Measurements from ENCODE around the gene SAP130.

SAP130 gene

DNA sequence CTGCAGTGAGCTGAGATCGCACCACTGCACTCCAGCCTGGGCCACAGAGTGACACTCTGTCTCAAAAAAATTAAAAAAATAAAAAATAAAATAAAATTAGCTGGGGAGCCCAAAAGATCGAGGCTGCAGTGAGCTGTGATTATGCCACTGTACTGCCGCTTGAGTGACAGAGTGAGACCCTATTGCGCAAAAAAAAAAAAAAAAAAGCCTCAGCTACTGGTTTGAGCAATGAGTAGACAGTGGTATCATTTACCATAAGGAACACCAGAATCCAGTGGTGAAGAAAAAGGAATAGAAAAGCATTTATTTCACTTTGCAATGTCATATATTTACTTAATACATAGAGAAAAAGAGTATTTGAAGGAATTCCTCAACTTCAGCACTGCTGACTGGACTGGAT, 3.0 kb downstream of the SAP130 start:
- no peak for DNase-seq

DNA sequence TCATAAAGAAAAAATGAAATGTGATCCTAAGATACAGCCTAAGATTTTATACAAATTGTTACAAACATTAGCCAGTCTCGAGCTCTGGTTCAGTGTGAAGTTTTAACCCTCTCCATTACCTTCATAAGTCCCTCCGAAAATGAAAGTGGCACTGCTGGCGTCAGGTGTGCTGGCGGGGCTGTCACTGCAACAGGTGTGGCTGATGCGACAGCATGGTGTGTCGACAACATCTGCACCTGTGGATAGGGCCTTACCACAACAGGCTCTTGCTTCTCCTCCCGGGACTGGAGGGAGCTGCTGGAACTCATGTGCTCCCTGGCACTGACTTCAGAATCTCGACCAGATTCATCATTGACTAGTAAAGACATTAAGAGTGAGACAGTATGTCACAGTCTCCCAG, 10.3 kb downstream of the SAP130 start:
- no peak for DNase-seq

DNA sequence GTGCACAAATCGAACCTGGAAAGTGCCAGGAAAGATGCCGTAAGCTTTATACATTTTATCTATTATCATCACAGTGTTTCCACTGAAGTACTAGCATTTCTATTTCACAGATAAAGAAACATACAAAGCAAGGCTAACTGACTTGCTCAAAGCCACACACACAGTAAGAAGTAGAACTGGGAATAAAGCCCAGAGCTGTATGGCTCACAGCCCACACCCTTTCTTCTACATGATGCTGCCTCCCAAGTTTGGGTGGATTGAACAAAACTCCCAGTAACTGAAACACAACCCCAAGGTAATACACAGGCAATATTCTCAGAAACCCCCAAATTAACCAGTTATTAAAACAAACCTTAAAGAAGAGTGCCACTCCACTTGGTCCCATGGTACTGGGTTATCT, 11.2 kb downstream of the SAP130 start:
- no peak for DNase-seq

DNA sequence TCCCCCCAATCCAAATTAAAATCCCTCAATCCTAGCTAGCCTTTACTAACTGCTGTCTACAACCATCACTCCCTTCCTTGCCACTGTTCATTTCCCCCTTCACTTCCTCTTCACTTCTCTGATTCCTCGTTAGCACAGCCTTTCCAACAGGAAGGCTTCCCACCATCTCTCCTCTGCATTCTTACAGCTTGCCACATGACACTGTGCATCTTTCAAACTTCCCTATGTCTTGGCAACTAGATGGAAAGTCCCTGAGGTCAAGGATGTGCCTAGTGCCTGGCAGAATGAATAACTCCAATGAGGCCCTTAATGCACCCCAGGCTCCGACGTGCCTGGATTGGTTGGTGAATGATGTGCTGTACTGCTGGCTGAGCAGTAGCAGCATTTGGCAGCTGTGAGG, 15.2 kb downstream of the SAP130 start:
- no peak for DNase-seq

DNA sequence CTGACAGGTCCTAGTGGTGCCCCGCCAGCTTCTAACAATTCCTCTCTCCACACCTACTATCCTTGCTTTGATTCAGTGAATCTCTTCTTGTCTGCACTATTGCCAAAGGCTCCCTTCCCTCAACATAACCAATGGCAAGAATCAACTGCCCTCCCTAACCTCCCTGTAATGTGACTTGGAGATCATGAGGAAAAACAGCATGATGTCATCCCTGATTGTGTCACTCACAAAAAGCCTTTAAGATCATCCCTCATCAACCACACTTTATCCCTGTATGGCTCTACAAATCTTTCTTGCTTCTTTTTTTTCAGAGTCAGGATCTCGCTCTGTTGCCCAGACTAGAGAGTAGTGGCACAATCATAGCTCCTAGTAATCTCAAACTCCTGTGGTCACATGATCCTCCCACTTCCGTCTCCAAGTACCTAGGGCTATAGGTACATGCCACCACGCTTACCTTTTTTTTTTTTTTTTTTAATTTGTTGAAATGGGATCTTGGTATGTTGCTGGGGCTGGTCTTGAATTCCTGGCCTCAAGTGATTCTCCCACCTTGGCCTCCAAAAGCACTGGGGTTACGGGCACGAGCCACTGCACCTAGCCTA, 19.7 kb downstream of the SAP130 start:
- no peak for DNase-seq

DNA sequence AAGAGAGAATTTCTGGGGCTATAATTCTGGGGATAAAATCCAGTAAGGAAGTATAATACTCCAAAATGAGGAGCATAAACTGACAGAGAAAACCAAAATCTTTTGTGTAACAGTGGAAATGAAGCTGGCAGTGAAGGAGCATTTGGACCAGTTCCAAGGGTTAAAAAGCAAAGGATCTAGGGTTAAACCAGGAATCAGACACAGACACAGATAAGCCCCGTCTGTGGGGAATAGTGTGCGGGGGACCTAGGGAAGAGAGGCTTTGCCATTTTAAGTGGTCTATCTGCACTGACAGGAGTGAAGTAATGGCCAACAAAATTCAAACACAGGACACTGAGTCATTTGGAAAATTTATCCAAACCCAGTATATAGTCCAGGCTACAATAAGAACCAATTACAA, 23.4 kb downstream of the SAP130 start:
- no peak for DNase-seq

DNA sequence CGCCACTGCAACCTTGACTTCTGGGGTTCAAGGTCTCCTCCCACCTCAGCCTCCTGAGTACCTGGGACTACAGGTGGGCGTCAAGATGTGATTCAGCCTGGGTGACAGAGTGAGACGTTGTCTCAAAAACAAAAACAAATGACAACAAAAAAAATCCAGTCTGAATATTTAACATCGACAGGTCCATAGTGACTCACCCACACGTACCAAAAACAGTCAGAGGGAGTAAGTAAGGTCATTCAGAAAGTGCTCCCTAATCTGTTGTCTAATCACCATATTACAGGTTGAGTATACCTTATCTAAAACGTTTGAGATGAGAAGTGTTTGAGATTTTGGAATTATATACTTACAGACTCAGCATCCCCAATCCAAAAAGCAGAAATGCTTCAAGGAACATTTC, 24.4 kb downstream of the SAP130 start:
- no peak for DNase-seq

DNA sequence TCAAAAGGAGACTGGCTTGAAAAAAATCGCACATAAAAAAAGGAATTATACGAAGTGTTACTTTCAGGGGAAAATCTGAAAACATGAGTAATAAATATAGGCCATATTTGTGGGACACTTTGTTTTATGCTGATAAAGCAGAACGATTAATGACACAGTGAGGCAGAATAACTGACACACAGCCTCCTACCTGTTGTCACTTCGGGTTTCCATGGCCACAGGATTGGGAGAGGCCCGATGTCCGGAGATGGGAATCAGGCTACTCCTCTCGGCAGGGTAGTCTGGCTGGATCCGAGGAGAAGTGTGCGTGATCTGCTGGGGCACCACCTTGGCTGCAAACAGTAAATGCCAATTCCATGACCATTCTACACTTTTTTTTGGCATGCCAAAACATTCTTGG, 31.7 kb downstream of the SAP130 start:
- DNase-seq: no peak

DNA sequence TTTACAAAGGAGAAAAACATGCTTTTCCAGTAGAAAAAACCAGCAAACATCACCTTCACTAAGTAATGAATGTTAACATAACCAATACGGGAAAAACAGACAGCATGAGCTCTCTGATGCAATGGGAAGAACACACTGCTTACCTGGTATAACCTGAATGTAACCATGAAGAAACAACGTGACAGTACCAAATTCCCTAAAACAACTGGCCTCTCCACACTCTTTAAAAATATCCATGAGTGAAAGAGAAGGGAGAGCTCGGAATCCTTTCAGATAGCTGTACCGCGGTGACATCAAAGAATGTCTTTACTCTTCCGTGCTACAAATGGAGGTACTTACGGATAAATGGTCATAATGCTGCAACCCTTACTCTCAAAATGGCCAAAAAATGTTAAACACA, 32.1 kb downstream of the SAP130 start:
- DNase-seq: no peak

DNA sequence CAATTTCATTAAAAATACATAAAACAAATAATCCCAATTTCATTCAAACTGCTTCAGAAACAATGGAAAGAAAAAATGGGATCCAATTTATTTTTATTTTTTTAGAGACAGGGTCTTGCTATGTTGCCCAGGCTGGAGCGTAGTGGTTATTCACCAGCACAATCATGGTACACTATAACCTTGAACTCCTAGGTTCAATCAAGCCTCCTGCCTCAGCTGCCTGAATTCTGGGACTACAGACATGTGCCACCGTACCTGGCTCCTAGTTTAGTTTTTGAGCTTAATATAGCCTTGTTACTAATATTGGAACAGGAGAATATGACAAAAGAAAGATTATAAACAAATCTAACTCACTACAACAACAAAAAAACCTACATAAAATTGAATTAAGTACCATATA, 34.2 kb downstream of the SAP130 start:
- DNase-seq: no peak

DNA sequence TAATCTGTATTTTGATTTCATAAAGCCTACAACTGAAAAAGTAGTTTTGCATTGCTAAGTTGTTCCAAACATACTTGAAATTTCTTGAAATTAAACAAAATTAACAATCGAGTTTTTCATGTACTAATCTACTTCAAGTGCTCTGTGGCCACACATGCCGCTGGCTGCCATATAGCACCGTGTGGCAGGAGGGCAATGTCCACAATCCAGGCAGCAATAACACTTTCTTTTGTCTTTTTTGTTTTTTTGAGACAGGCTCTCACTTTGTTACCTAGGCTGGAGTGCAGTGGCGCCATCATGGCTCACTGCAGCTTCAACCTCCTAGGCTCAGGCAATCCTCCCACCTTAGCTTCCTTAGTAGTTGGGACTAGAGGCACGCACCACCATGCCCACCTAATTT, 36.1 kb downstream of the SAP130 start:
- no peak for DNase-seq

DNA sequence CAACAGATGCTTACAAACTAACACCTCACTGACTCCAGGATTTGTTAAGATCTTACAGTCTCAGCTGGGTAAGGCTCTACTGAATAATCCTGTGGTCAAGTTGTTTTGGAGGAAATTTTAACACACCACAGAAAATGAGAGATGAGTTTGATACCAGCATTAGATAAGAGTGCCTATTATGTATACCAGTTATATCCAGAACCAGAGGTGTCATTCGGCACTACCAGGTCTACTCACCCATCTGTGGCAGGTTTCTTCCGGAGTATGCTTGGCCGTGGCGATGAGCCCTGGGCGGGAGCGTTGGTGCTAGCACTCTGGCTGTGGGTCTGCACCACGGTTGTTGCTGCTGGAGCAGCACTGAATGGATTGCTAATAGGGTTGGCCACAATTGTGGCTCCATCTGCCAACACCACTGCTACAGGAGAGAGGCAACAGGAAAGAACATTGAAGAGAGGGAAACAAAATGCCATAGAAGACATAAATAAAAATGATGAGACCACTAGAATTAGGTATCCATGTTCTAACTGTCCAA, 41.2 kb downstream of the SAP130 start:
- DNase-seq: no peak

DNA sequence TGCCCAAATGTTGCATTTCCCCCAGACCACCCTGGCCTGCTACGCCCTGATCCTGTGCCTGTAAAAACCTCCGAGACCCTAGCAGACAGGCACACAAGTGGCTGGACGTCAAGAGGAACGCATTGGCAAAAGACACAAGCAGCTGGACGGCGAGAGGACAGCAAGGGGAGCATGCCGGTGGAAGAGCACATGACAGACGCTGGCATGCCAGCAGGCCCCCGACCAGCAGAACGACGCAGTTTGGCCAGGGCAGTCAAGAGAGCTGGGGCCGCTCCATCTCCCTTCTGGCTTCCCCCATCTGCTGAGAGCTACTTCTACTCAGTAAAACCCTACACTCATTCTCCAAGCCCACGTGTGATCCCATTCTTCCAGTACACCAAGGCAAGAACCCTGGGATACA, 42.1 kb downstream of the SAP130 start:
- DNase-seq: no peak

DNA sequence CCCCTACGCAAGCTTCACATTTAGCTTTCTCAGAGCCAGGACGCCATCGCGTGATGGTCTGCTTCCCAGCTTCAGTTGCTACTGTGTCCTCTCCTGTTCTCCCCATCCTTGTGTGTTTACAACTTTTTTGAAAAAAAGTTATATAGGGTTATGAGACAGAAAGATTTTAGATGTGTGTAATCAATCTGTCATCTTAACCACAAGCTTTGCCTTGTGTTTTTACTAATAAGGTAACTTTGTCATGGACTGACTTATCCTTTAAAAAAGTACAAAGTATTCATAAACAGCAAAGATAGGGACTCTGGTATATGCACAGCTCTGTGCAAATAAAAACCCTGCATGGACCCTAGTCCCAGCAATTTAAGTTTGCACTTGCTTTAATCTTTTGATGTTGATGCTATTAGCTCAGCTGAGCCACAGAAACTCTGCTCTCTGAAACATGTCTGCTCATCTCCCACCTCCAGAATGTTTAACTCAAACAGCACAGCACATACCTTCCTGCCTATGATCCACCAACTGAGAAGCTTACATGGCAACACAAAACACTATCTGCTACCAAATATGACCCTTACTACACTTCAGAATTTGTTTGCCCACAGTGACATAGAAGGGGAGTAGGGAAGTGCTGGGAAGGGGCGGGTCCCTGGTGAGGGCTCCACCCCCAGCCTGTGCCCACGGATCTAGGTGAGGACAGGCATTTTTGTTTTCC, 42.7 kb downstream of the SAP130 start:
- DNase-seq: no peak

DNA sequence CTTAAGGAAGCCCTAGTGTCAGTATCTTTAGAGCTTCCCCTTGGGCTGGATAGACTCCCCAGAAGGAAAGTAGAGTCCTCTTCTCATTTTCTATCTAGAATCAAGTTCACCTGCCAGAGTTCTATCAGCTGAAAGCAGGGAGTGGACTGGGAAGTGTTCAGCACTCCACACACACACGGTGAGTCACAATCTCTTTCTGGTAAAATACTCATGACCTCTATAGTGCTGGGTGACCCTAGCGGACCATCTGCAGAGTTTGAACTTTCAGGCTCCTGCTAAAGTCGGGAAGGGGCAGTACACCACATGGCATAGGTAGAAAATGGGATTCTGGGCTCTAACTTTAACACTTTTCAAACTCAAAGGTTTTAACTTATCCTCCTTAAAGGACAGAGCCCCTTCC, 43.3 kb downstream of the SAP130 start:
- no peak for DNase-seq

DNA sequence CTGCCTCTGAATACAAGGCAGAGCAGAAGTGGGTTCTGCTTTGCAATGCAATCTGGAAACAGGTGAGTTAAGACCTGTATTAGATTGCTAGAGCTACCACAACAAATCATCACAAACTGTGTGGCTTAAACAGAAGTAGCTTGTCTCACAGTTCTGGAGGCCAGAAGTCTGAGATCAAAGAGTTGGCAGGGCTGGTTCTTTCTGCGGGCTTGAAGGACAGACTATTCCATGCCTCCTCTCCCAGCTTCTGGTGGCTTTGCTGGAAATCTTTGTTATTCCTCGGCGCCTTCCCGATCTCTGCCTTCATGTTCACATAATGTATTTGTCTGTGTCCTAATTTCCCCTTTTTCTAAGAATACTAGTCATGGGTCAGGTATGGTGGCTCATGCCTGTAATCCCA, 58.4 kb downstream of the SAP130 start:
- DNase-seq: no peak

DNA sequence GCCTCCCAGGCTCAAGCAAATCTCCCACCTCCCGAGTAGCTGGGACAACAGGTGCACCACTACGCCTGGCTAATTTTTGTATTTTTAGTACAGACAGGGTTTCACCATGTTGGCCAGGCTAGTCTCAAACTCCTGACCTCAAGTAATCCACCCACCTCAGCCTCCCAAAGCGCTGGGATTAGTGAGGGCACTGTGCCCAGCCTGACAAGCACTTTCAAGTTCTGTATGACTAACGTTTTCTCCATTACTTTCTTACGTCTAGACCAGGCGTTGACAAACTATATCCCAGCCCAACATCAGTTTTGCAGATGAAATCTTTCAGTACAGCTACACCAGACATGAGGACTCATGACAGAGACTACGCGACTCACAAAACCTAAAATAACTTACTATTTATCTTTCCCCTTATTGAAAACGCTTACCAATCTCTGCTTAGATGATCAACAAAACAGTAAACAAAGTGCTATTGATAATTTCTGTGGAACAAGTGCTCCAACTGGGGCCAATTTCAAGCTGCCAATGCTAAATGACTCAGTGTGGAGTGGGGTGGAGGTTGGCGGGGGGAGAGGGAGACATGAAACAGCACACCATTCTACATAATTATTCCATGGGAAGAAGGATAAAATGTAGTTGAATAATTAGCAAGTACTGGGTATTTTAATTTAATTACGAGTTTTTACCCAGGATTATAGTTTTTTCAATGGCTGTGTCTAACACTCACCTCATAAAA, 59.1 kb downstream of the SAP130 start:
- DNase-seq: no peak

DNA sequence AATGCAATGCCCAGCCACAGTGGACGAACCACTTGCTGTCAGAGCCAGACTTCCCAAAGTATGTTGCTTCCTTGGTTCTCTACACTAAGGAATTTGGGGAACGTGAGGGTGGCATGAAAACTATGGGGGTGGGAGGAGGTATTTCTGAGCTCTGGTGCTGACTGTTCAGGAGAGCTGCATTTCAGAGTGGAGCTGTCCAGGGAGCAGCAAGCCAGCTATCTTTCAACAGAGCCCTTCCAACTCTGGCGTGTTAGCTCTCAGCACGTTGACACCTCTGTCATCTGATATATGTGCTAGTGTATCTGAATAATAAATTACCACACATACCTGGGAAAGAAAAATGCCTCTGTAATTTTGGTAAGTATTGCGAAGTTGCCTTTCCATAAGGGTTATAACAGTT, 66.1 kb downstream of the SAP130 start:
- no peak for DNase-seq

DNA sequence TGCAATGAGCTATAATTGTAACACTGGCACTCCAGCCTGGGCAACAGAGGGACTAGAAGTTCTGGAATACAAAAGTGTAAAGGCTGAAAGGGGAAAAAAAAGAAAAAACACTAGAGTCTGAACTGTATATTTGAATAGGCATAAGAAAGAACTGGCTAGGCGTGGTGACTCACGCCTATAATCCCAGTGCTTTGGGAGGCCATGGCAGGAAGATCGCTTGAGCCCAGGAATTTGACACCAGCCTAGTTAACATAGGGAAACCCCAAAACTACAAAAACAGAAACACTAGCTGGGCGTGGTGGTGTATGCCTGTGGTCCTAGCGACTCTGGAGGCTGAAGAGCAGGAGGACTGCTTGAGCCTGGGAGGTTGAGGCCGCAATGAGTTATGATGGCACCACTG, 70.6 kb downstream of the SAP130 start:
- DNase-seq: no peak

DNA sequence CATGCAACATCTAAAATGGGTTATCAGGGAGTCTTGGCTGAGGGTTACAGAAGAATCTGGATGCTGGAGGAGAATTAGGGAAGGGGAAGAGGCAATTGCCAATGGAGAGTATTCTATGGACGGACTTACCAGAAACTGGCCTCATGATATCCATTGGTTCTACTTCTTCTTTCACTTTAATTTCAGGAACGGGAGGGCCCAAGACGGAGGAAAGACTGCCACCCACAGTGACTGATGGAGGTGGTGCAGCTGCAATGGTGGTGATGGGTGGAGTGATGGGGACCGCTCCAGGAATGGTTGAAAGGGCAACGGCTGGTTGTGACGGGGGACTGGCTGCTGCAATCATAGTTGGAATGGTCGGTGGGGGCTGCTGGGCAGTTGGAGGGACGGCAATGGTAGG, 73.0 kb downstream of the SAP130 start:
- no peak for DNase-seq

DNA sequence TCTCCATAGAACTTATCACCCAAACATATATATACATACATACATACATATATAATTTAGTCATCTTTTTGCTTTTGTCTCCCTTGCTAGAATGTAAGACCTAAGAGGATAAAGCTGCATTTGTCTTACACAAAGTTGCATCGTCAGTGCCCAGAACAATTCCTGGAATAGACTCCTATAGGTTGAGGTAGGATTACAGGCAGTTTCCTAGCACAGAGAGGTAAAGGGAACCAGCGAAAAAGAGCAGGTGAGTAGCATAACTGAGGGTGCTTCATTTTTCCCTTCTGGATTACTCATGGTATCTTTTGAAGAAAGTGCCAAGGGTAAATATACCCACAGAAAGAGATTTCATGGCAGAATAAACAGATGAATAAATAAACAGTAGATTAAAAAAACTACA, 74.0 kb downstream of the SAP130 start:
- no peak for DNase-seq

DNA sequence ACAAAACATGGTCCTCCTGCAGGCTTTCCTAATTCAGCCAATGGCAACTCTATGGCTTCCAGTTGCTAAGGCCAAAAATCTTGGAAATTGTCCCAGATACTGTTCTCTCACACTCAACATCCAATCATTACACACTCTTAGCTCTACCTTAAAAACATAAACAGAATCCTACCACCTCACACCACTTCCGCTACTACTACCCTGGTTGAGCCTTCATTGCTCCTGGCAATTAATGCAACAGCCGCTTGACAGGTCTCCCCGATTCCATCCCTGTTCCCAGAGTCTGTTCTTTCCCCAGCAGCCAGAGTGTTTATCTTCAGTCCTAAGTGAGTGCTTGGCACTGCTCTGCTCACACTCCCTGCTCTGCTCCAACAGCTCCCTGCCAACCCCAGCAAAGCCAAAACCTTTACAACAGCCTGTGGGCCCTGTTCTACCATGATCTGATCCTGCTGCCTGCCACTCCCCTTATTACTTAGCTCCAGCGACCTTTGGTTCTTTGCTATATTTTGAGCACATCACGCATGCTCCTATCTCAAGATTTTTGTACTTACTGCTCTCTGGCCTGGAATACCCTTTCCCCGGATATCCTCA, 74.6 kb downstream of the SAP130 start:
- DNase-seq: no peak

DNA sequence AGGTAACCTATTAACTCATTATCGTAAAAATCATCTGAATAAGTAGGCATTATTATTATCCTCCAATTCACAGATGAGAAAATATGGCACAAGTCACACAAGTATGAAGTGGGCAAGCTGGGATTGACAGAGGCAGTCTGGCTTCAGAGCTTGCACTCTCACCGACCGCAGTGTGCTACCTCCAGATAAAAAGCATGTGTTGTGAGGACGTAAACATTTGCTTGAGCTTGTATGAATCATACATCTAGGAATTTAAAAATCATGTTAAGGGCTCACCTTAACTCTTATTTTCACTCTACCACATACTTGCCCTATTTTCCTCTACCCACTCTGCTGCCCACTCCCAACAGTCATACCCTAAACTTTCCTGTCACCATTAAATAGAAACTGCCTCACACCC, 76.8 kb downstream of the SAP130 start:
- DNase-seq: no peak

DNA sequence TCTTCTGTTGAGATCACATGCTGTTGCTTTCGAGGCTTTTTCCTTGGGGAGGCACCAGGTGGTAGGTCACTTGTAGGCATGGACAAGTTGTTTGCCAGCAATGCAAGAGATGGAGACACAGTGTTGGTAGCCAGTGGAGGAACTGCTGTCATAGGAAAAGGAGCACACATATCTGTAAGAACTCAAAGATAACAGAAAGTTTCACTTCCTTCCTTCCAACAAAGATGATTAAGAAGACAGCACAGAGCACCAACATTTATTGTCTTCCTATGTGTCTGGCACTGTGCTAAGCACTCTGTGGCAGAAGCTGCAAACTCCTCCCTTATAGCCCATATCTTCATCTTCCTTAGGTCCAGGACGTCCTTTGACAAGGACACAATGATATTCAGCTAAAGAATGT, 77.6 kb downstream of the SAP130 start:
- no peak for DNase-seq

All from activated naive CD4-positive, alpha-beta T cell (primary cell).